Upper lobe of left lung (tissue), 4 donors: ENCODE measurements around the gene SNAI3.

ENCODE experiments used
- EP300 ChIP-seq, 4 donors: sonication (generic); formaldehyde crosslinking; IDR thresholded peaks; one replicate each; pipeline ENCODE4 v1.5.1; 2017; ENCODE audit warnings: antibody characterized with exemption in 4 of 4, control low read depth in 2 of 4
- POLR2AphosphoS5 ChIP-seq, 2 donors: sonication (generic); formaldehyde crosslinking; IDR thresholded peaks; one replicate each; pipeline ENCODE4 v1.5.1; 2017; ENCODE audit warnings: antibody characterized with exemption in 2 of 2
- TF ChIP-seq, protein P1 (sequence below), 6 experiments: fragments of 450-650 bp in 4 of 6; fragments of 200-600 bp in 2 of 6; sonication (generic) in 2 of 6; IDR thresholded peaks; one replicate each; pipeline ENCODE4 v1.5.1; 2016 to 2019; ENCODE audit warnings: antibody characterized with exemption in 6 of 6

DNA sequence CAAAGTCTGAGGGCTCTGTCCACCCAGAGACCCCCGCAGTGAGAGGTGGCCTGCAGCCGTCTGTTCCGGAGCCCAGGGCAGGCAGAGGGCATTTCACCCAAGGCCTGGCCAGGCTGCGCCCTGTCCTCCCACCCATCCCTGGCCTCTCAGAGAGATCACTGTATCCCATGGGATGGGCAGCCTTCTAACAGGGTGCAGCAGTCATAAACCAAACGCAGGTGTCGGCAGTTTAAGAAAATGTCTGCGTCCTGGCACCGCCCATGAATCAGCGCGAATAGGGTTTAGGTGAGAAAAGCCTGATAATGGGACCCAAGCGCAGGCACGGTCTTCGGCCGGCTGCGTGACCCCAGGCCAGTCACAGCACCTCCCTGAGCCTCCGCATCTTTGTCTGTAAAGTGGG is 40.9 kb downstream of the SNAI3 start:
- TF ChIP-seq, protein P1, sequence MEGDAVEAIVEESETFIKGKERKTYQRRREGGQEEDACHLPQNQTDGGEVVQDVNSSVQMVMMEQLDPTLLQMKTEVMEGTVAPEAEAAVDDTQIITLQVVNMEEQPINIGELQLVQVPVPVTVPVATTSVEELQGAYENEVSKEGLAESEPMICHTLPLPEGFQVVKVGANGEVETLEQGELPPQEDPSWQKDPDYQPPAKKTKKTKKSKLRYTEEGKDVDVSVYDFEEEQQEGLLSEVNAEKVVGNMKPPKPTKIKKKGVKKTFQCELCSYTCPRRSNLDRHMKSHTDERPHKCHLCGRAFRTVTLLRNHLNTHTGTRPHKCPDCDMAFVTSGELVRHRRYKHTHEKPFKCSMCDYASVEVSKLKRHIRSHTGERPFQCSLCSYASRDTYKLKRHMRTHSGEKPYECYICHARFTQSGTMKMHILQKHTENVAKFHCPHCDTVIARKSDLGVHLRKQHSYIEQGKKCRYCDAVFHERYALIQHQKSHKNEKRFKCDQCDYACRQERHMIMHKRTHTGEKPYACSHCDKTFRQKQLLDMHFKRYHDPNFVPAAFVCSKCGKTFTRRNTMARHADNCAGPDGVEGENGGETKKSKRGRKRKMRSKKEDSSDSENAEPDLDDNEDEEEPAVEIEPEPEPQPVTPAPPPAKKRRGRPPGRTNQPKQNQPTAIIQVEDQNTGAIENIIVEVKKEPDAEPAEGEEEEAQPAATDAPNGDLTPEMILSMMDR (IDR thresholded peaks at IDR 0.05): no peak
- TF ChIP-seq EP300 (IDR thresholded peaks at IDR 0.05) (no peak), POLR2AphosphoS5 (IDR thresholded peaks at IDR 0.05) (no peak)
